Immature natural killer cell (primary cell): ENCODE data around the gene TTLL5. TPM values are rescaled to one million over a fixed set of nuclear protein-coding genes. Genes with fewer than 3 reads are reported as not detected.

Source experiments
- DNase-seq, 3 donors: peaks; one replicate each; pipeline ENCODE4 v3.0.0; 2022; ENCODE audit warnings: mixed read lengths in 1 of 3
- H3K27ac Mint-ChIP-seq, 6 donors: one replicate each; pipeline ENCODE4 v1.8.0; 2020; ENCODE audit warnings: mixed read lengths in 6 of 6, mild to moderate bottlenecking in 5 of 6, inconsistent platforms in 4 of 6, moderate library complexity in 3 of 6
- H3K27me3 Mint-ChIP-seq, 3 donors: one replicate each; pipeline ENCODE4 v1.8.0; 2020 to 2021; ENCODE audit warnings: low read depth in 3 of 3, mild to moderate bottlenecking in 3 of 3, mixed read lengths in 3 of 3, moderate library complexity in 3 of 3, inconsistent platforms in 1 of 3
- H3K36me3 Mint-ChIP-seq, 3 donors: one replicate each; pipeline ENCODE4 v1.8.0; 2020; ENCODE audit warnings: mixed read lengths in 3 of 3, inconsistent platforms in 2 of 3, mild to moderate bottlenecking in 2 of 3
- H3K4me1 Mint-ChIP-seq, 2 donors: one replicate each; pipeline ENCODE4 v1.8.0; 2020; ENCODE audit warnings: inconsistent platforms in 2 of 2, mild to moderate bottlenecking in 2 of 2, mixed read lengths in 2 of 2, moderate library complexity in 1 of 2
- H3K4me3 Mint-ChIP-seq, 5 donors: one replicate each; pipeline ENCODE4 v1.8.0; 2020; ENCODE audit warnings: mild to moderate bottlenecking in 5 of 5, mixed read lengths in 5 of 5, inconsistent platforms in 3 of 5, moderate library complexity in 3 of 5
- H3K9me3 Mint-ChIP-seq, 6 donors: one replicate each; pipeline ENCODE4 v1.8.0; 2020; ENCODE audit warnings: mild to moderate bottlenecking in 6 of 6, mixed read lengths in 6 of 6, inconsistent platforms in 4 of 6, moderate library complexity in 3 of 6
- polyA plus RNA-seq, 3 donors: library from polyadenylated mRNA; unstranded; fragments of 300-500 nt; fragmentation: Illumina TruSeq; gene quantifications; one replicate each; pipeline ENCODE4 v1.2.3, GENCODE V29; 2021

TTLL5 gene
- polyA plus RNA-seq, 3 donors from 2014 or later: 6.9 to 10.4 TPM; not detected in 1

DNA sequence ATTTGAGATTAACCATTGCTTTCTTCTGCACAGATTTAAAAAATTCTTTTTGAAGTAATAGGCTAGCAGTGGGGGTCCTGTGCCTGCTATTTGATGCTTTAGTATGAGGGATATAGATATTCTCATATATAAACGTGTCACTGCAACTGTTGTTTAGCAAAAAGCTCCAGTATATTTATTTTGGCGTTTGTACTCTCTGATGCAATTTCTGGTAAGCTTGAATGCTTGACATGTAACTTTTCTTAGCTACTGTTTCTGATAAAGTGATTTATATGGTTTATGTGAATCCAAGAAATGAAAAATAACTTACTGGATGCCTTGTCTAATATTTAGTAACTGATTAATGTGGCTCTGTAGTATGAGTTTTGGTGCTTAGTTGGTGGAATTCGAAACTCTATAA, 77.1 kb downstream of the TTLL5 start:
- Mint-ChIP-seq H3K9me3 (no peaks in the 10 kb centered on the region), H3K27ac (no peak overlapping the region), H3K36me3 (peaks cover 16 to 28% (median 28%) of the 10 kb centered on the region in 3 donors), H3K4me3 (no peak overlapping the region), H3K27me3 (no peaks in the 10 kb centered on the region), H3K4me1 (no peaks in the 10 kb centered on the region)
- DNase-seq: no peak

DNA sequence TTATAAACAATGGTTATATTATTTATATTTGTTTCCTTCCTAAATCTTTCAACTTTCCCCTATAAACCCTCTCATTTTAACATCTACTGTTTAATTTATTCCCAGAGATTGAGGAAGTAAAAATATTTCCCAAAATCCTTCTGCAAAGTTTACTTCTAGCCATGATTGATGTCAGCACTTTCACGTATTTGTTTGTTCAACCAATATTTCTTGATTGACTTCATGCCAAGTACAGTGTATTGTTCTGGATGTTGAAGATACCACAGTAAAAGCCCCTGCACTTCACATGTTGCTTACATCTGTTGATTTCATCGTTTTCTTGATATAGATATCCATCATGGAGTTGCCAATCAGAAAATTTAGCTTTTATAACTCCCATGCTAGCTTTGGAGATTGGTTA, 81.8 kb downstream of the TTLL5 start:
- Mint-ChIP-seq H3K27me3 (peaks cover 0 to 2% (median 0%) of the 10 kb centered on the region in 3 donors), H3K4me3 (no peak overlapping the region), H3K9me3 (peaks cover 0 to 5% (median 0%) of the 10 kb centered on the region in 6 donors), H3K4me1 (no peaks in the 10 kb centered on the region), H3K36me3 (peaks cover 33 to 52% (median 43%) of the 10 kb centered on the region in 3 donors), H3K27ac (no peak overlapping the region)
- DNase-seq: no peak

DNA sequence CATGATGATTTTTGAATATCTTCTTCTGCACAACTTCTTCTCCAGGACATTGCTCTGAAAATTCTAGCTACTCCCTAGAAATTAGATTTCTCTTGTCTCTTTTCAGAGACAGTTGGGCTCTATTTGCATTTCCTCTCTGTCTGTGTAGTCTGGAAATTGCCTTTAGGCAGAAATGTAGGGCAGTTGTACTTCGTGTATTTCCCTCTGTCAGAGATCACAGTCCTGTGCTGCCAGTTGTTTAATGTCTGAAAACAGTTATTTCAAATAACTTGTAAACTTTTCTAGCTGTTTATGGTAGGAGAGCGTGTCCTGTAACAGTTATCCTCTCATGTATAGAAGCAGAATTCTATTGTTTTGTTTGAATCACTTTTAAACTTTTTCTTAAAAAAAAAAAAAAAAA, 86.9 kb downstream of the TTLL5 start:
- H3K4me1 Mint-ChIP-seq: no peaks in the 10 kb centered on the region
- peaks cover 0 to 2% (median 0%) of the 10 kb centered on the region in 3 donors for H3K27me3 Mint-ChIP-seq
- no peak overlapping the region for H3K27ac Mint-ChIP-seq
- H3K4me3 Mint-ChIP-seq: no peak overlapping the region
- no peak for DNase-seq
- peaks cover 0 to 7% (median 0%) of the 10 kb centered on the region in 6 donors for H3K9me3 Mint-ChIP-seq
- H3K36me3 Mint-ChIP-seq: peaks cover 40 to 66% (median 59%) of the 10 kb centered on the region in 3 donors

DNA sequence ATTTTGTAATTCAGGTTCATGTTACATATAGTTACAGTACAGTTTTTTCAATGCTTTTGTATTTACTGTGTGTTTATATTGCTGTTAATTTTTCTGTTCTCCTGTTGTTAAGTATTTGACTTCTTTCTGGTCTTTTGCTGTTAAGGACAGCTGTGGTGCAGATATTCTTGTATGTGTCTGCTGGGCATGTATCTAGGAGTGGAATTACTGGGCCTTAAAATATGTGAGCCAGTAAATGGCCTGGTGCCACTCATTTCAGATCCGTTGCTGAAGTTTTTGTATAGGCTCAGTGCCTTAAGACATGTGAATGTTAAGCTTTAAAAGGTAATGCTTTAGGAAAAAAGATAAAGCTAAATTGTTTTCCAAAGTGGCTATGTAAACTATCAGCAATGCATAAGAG, 87.3 kb downstream of the TTLL5 start:
- peaks cover 0 to 2% (median 0%) of the 10 kb centered on the region in 3 donors for H3K27me3 Mint-ChIP-seq
- H3K4me3 Mint-ChIP-seq: no peak overlapping the region
- no peak for DNase-seq
- no peak overlapping the region for H3K27ac Mint-ChIP-seq
- H3K4me1 Mint-ChIP-seq: no peaks in the 10 kb centered on the region
- H3K9me3 Mint-ChIP-seq: peaks cover 0 to 7% (median 0%) of the 10 kb centered on the region in 6 donors
- H3K36me3 Mint-ChIP-seq: peaks cover 40 to 69% (median 59%) of the 10 kb centered on the region in 3 donors

DNA sequence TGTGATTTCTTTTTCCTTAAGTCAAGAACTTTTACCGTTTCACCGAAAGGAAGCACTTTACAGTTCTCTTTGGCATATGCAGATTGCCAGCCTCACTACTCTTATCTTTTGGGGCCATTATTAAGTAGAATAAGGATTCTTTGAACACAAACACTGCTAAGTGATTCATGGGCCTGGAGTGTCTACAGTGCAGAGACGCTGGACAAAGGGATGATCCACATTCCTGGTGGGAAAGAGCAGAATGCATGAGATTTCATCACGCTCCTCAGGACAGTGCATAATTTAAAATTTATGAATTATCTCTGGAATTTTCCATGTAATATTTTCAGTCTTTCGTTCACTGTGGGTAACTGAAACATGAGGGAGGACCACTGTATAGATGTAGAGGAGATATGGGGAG, 90.2 kb downstream of the TTLL5 start:
- H3K4me1 Mint-ChIP-seq: no peaks in the 10 kb centered on the region
- H3K27ac Mint-ChIP-seq: no peak overlapping the region
- peaks cover 37 to 58% (median 46%) of the 10 kb centered on the region in 3 donors for H3K36me3 Mint-ChIP-seq
- H3K9me3 Mint-ChIP-seq: peaks cover 0 to 7% (median 0%) of the 10 kb centered on the region in 6 donors
- no peak for DNase-seq
- H3K4me3 Mint-ChIP-seq: no peak overlapping the region
- H3K27me3 Mint-ChIP-seq: peaks cover 0 to 2% (median 0%) of the 10 kb centered on the region in 3 donors

DNA sequence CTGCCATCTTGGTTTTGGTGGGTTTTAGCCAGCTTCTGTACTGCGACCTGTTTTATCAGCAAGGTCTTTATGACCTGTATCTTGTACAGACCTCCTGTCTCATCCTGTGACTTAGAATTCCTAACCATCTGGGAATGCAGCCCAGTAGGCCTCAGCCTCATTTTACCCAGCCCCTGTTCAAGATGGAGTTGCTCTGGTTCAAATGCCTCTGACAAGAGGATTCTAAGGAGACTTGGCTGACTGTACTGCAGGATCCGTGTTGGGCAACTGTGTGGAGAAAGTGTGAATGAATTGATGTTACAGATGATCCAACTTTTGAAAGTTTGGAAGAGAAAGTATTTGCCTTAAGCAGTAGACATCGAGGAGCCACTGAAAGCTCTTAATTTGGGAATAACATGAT, 91.0 kb downstream of the TTLL5 start:
- peaks cover 34 to 54% (median 40%) of the 10 kb centered on the region in 3 donors for H3K36me3 Mint-ChIP-seq
- H3K4me3 Mint-ChIP-seq: no peak overlapping the region

DNA sequence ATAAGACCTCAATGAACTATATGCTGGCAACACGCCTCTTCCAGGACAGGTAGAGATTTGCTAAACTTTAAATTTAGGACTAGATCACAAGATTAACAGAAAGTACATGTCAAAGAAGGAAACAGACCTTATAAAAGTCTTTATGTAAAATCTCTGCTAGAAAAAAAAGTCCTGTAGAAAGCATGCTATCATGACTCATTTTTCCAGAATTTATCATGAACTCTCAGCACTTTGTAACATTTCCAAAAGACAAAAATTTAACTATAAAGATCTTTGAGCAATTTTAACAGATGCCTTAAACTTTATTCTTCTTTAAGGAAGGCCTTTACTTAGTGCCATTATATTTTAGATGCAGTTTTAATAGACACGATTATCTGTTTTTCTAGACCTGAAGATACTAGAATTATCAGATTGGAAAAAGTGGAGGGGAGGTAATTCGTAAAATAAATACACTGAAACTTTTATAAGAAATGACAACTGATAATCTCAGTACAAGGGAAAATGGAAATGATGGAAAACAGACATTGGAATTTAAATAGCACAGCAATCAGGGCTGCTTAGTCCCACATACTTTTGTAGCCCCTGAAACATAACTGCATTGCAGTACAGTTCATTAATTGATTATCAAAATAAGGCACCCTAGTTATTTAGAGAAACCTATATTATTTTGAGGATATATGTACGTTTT, 92.0 kb downstream of the TTLL5 start:
- Mint-ChIP-seq H3K27ac (no peak overlapping the region), H3K36me3 (peaks cover 24 to 48% (median 30%) of the 10 kb centered on the region in 3 donors), H3K4me1 (no peaks in the 10 kb centered on the region), H3K27me3 (no peaks in the 10 kb centered on the region), H3K4me3 (no peak overlapping the region), H3K9me3 (no peaks in the 10 kb centered on the region)
- DNase-seq: no peak

More for the DNA sequence above, 91.0 kb downstream of the TTLL5 start:
- no peaks in the 10 kb centered on the region for H3K27me3 Mint-ChIP-seq
- no peak overlapping the region for H3K27ac Mint-ChIP-seq
- no peaks in the 10 kb centered on the region for H3K4me1 Mint-ChIP-seq
- H3K9me3 Mint-ChIP-seq: peaks cover 0 to 7% (median 0%) of the 10 kb centered on the region in 6 donors
- DNase-seq: no peak

DNA sequence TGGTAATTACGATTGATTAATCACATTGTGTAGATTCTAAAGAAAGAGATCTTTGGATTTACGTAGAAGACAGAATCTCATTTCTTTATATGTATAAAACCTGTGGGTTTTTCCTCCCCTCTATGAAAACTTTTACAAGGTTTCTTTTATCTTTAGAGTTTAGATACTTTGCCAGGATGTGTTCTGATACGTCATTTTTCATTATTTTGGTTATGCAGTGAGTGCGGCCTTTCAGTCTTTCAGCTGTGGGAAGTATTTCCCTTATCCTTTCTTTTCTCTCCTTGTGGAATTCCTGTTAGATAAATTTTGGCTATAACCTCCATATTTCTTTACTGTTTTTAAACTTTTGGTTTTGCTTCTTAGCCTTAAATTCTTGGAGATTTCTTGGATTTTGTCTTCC, 92.7 kb downstream of the TTLL5 start:
- H3K4me3 Mint-ChIP-seq: no peak overlapping the region
- no peaks in the 10 kb centered on the region for H3K4me1 Mint-ChIP-seq
- no peaks in the 10 kb centered on the region for H3K27me3 Mint-ChIP-seq
- peaks cover 21 to 41% (median 25%) of the 10 kb centered on the region in 3 donors for H3K36me3 Mint-ChIP-seq
- H3K9me3 Mint-ChIP-seq: no peaks in the 10 kb centered on the region
- no peak for DNase-seq
- H3K27ac Mint-ChIP-seq: no peak overlapping the region

DNA sequence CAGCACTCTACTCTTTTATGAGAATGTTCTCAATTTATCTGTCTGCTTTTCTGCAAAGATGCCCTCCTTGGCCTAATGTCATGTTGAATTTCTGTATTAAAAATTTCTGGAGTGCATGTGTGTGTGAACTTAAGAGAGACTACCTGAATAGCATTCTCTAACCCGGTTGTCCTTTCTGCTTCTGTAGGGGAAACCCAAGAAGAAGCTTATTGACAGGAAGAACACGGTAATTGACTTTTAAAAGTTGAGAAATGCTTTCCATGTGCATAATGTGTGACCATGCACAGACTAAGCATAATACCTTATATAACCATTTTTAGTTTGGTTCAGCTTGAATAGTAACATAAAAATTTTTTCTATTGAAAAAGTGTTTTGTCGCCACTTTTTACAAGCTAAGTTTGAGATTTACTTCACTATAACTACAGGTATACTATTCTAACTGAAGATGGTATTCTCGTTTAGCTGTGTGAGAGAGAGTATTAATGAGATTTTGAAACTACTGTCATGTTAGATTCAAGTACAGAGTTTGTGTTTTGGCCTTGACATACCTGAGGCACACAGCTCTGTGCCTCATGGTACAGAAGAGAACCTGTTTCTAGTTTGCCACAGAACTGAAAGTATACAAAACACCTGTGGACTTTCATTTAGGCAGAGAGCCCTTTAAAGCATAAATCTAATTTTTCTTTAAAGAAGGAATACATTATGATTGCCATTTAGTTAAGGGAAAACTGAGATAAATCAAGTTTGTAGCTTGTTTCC, 96.8 kb downstream of the TTLL5 start:
- no peaks in the 10 kb centered on the region for H3K9me3 Mint-ChIP-seq
- H3K4me3 Mint-ChIP-seq: no peak overlapping the region
- peaks cover 23 to 39% (median 28%) of the 10 kb centered on the region in 3 donors for H3K36me3 Mint-ChIP-seq
- H3K27me3 Mint-ChIP-seq: no peaks in the 10 kb centered on the region
- H3K4me1 Mint-ChIP-seq: no peaks in the 10 kb centered on the region
- no peak overlapping the region for H3K27ac Mint-ChIP-seq
- DNase-seq: no peak

DNA sequence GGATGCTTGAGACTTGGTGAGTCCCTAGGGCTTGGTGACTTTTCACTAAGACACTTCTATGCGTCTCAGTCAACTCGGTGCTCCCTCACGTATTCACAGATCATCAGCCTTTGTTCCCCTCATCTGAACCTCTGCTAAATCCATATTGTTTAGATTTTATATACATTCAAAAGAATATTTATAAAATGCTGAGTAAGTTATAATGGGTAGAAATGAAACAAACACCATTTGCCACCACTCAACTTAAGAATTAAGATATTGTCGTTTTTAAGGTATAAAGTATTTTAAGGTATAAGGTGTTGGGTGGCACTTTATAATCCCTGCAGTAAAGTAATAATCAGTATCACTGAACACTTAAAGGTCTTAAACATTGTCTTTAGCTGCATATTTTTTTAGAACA, 103.0 kb downstream of the TTLL5 start:
- no peaks in the 10 kb centered on the region for H3K4me1 Mint-ChIP-seq
- H3K27ac Mint-ChIP-seq: no peak overlapping the region

DNA sequence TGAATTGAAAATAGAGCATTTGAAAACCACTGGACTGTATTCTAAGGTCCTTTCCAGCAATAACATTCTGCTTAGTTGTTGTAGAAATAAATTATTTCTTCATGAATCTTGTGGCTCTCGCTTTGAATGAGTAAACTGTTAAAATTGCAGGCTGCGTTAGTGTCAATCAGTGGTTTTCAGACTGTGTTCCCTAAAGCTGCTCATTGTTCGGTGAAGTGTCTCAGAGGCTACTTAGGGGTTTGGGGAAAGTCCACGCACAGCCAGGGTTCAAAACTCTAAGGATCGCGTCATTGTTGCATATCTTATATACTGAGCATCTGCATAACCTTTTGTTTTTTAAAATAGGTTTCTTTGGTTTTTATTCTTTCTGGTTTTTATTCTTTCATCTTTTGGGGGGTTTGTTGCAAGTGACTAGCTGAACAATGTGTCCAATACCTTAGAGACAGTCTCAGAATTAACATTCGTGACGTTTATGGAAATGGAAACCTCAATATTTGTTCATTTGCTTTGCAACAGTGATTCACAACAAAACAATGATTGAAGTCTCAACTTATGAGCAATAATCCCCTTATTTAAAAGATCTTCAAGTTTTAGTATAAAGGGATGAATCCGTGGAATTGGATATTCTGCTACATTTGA, 108.1 kb downstream of the TTLL5 start:
- H3K4me1 Mint-ChIP-seq: no peaks in the 10 kb centered on the region
- H3K27ac Mint-ChIP-seq: no peak overlapping the region
- H3K27me3 Mint-ChIP-seq: peaks cover 0 to 1% (median 0%) of the 10 kb centered on the region in 3 donors
- H3K4me3 Mint-ChIP-seq: no peak overlapping the region
- no peak for DNase-seq
- no peaks in the 10 kb centered on the region for H3K9me3 Mint-ChIP-seq
- H3K36me3 Mint-ChIP-seq: peaks cover 5 to 6% (median 6%) of the 10 kb centered on the region in 3 donors

More for the DNA sequence above, 103.0 kb downstream of the TTLL5 start:
- Mint-ChIP-seq H3K36me3 (peaks cover 4 to 15% (median 10%) of the 10 kb centered on the region in 3 donors), H3K4me3 (no peak overlapping the region), H3K27me3 (peaks cover 0 to 2% (median 0%) of the 10 kb centered on the region in 3 donors), H3K9me3 (no peaks in the 10 kb centered on the region)
- DNase-seq: no peak

DNA sequence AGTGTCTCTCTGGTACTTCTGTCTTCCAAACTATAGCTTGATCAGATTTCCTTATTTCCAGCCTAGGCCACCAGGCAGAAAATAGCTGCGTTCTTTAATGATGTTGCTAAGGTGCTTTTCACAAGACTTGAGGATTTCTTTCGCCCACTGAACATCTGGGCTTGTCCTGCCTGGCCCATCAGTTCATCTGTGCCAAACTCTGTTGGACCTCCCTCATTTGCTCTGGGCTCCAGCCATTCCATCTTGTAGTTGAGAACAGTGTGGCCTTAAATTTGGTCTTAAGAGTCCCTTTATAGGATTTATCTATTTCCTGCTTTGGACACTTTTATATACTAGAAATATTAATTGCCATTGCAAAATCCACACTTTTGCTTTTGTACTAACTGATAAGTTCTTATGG, 109.6 kb downstream of the TTLL5 start:
- peaks cover 0 to 1% (median 0%) of the 10 kb centered on the region in 3 donors for H3K27me3 Mint-ChIP-seq
- H3K4me1 Mint-ChIP-seq: no peaks in the 10 kb centered on the region
- no peaks in the 10 kb centered on the region for H3K9me3 Mint-ChIP-seq
- H3K36me3 Mint-ChIP-seq: peaks cover 13 to 20% (median 13%) of the 10 kb centered on the region in 3 donors
- no peak overlapping the region for H3K27ac Mint-ChIP-seq
- DNase-seq: no peak
- no peak overlapping the region for H3K4me3 Mint-ChIP-seq

DNA sequence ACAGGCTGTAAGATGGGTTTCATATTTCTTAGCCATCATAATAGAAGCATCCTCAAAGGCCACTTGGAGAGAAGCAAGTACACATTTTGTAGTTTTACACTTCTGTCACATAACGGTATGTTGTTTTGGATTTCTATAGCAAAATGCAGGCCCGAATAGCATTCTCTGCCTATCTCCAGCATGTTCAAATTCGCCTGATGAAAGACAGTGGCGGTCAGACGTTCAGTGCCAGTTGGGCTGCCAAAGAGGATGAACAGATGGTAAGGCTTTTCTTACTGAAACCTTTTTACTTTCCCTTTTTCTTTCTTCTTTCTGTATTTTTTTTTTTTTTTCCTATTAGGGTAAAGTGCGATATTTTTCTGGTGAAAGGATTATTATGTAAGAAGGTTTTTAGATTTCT, 110.5 kb downstream of the TTLL5 start:
- Mint-ChIP-seq H3K27ac (no peak overlapping the region), H3K27me3 (peaks cover 0 to 1% (median 0%) of the 10 kb centered on the region in 3 donors), H3K36me3 (peaks cover 21 to 28% (median 23%) of the 10 kb centered on the region in 3 donors), H3K4me3 (no peak overlapping the region), H3K4me1 (no peaks in the 10 kb centered on the region), H3K9me3 (no peaks in the 10 kb centered on the region)
- DNase-seq: no peak

DNA sequence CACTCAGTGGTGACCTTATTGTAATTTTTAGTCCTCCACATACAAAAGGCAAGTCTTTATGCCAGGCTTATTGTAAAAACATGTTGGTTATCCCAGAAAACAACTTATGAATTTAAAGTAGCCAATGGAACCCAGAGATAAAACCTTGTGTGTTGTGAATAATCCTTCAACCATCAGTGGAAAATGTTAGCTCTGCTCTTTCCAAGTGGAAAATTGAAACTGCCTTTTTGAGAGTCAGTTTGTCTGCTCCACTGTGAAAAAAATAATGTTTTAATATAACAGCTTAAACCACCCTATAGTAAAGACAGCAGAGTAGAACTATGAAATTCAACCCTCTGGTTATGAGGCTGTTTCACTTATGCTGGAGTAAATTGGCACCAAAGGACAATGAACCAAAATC, 112.0 kb downstream of the TTLL5 start:
- no peak overlapping the region for H3K27ac Mint-ChIP-seq
- peaks cover 0 to 1% (median 0%) of the 10 kb centered on the region in 3 donors for H3K27me3 Mint-ChIP-seq
- peaks cover 21 to 30% (median 25%) of the 10 kb centered on the region in 3 donors for H3K36me3 Mint-ChIP-seq
- H3K9me3 Mint-ChIP-seq: no peaks in the 10 kb centered on the region
- DNase-seq: no peak
- no peak overlapping the region for H3K4me3 Mint-ChIP-seq
- no peaks in the 10 kb centered on the region for H3K4me1 Mint-ChIP-seq
